ENCODE results near the gene ROBO1.

DNA sequence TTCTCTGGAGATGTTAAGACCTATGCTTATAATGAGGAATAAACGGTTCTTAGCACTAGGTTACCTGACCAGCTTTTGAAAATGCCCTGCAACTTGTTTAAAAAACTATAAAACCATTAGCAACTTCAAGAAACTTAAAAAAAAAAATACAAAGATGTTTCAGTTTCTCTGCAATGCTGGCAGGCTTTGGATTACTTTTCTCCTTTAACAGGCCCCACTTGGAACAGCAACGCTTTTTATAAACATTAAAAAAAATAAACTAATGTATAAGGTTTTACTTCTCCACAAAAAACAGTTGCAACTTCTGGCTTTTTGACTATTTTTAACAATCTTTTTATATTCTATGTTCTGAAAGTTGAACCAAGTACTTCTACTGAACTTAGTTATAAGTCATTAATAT lies 1006.7 kb downstream of the ROBO1 start:
- TF ChIP-seq, protein P1, sequence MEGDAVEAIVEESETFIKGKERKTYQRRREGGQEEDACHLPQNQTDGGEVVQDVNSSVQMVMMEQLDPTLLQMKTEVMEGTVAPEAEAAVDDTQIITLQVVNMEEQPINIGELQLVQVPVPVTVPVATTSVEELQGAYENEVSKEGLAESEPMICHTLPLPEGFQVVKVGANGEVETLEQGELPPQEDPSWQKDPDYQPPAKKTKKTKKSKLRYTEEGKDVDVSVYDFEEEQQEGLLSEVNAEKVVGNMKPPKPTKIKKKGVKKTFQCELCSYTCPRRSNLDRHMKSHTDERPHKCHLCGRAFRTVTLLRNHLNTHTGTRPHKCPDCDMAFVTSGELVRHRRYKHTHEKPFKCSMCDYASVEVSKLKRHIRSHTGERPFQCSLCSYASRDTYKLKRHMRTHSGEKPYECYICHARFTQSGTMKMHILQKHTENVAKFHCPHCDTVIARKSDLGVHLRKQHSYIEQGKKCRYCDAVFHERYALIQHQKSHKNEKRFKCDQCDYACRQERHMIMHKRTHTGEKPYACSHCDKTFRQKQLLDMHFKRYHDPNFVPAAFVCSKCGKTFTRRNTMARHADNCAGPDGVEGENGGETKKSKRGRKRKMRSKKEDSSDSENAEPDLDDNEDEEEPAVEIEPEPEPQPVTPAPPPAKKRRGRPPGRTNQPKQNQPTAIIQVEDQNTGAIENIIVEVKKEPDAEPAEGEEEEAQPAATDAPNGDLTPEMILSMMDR (IDR thresholded peaks at IDR 0.05; ENCODE audit: low read length) = no peak
- TF ChIP-seq EZH2phosphoT487 (IDR thresholded peaks at IDR 0.05; ENCODE audit: low read length) = no peak

All from MM.1S (cell line).